PC-9 (cell line): ENCODE results near the gene SLC35E2B.

Source experiments
- EZH2 ChIP-seq: fragments of 200-600 bp; sonication (generic); IDR thresholded peaks from 2 replicates; pipeline ENCODE4 v1.8.0; 2017; ENCODE audit warnings: antibody characterized with exemption, low read depth
- TF ChIP-seq, protein P1 (sequence below): fragments of 200-600 bp; sonication (generic); conservative IDR thresholded peaks from 2 replicates; pipeline ENCODE4 v1.6.1; 2017; ENCODE audit warnings: mixed run types, antibody characterized with exemption, mild to moderate bottlenecking, moderate library complexity

DNA sequence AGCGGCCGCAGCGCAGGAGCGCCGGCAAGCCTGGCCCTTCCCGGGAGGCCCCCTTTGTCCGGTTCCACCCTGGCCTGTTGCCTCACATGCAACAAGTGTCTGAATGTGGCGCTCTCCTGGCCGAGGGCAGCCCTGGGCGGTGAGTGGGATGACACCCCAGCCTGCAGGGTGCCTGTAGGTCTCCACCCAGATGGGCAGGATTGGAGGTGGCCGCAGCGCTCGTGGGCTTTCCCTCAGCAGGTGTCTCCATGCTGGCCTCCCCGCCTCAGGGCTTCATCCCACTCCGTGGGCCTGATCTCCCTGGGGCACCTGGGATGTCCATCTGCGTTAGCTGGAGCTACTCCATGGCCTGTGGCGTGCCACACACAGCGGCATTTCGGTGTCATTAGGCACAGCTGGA is 75.8 kb downstream of the SLC35E2B start:
- TF ChIP-seq, protein P1, sequence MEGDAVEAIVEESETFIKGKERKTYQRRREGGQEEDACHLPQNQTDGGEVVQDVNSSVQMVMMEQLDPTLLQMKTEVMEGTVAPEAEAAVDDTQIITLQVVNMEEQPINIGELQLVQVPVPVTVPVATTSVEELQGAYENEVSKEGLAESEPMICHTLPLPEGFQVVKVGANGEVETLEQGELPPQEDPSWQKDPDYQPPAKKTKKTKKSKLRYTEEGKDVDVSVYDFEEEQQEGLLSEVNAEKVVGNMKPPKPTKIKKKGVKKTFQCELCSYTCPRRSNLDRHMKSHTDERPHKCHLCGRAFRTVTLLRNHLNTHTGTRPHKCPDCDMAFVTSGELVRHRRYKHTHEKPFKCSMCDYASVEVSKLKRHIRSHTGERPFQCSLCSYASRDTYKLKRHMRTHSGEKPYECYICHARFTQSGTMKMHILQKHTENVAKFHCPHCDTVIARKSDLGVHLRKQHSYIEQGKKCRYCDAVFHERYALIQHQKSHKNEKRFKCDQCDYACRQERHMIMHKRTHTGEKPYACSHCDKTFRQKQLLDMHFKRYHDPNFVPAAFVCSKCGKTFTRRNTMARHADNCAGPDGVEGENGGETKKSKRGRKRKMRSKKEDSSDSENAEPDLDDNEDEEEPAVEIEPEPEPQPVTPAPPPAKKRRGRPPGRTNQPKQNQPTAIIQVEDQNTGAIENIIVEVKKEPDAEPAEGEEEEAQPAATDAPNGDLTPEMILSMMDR, result no peak
- TF ChIP-seq EZH2, result no peak
